Fibroblast of villous mesenchyme (primary cell): ENCODE measurements around the gene PSMD3. TPM values are rescaled to one million over a fixed set of nuclear protein-coding genes. Genes with fewer than 3 reads are reported as not detected.
"Not testable (repeated sequence)": the region's sequence is repeated elsewhere in the genome, so short reads cannot be mapped to it uniquely, and the experiment has no call there.

Experiments used
- DNase-seq: peaks from one replicate; pipeline ENCODE4 v3.0.0-alpha.2; 2010; ENCODE audit warnings: low read depth
- H3K4me3 ChIP-seq: 2 replicates; pipeline ENCODE4 v1.5.1; 2011; ENCODE audit warnings: low read depth, mild to moderate bottlenecking, low read length
- total RNA-seq: library from RNA; depleted of rRNA; stranded (reverse); fragments of >200 nt; gene quantifications from 2 replicates; pipeline ENCODE4 v1.2.3, GENCODE V29; 2012
- TF ChIP-seq, protein P1 (sequence below): IDR thresholded peaks from 2 replicates; pipeline ENCODE4 v1.5.1; 2012; ENCODE audit warnings: low read depth, mild to moderate bottlenecking, low read length; ENCODE audit not compliant: insufficient read depth

PSMD3 gene
- total RNA-seq, 1 donor: 120 TPM

DNA sequence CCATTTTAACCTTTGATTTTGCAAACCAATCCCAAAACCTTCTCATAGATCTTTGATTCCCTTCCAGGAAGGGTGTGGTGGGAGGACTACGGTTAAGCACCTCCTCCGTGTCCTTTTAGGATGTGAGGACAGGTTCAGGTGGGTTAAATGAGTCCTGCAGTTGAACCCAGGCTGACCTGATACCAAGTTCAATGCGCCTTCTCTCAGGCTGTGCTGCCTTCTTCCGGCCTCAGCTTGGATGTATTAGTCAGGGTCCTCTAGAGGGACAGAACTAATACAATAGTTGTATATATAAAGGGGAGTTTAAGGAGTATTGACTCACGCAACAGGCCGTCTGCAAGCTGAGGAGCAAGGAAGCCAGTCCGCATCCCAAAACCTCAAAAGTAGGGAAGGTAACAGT lies 24.1 kb downstream of the PSMD3 start:
- TF ChIP-seq, protein P1, sequence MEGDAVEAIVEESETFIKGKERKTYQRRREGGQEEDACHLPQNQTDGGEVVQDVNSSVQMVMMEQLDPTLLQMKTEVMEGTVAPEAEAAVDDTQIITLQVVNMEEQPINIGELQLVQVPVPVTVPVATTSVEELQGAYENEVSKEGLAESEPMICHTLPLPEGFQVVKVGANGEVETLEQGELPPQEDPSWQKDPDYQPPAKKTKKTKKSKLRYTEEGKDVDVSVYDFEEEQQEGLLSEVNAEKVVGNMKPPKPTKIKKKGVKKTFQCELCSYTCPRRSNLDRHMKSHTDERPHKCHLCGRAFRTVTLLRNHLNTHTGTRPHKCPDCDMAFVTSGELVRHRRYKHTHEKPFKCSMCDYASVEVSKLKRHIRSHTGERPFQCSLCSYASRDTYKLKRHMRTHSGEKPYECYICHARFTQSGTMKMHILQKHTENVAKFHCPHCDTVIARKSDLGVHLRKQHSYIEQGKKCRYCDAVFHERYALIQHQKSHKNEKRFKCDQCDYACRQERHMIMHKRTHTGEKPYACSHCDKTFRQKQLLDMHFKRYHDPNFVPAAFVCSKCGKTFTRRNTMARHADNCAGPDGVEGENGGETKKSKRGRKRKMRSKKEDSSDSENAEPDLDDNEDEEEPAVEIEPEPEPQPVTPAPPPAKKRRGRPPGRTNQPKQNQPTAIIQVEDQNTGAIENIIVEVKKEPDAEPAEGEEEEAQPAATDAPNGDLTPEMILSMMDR: no peak
- H3K4me3 ChIP-seq: no peak overlapping the region
- no peak for DNase-seq

DNA sequence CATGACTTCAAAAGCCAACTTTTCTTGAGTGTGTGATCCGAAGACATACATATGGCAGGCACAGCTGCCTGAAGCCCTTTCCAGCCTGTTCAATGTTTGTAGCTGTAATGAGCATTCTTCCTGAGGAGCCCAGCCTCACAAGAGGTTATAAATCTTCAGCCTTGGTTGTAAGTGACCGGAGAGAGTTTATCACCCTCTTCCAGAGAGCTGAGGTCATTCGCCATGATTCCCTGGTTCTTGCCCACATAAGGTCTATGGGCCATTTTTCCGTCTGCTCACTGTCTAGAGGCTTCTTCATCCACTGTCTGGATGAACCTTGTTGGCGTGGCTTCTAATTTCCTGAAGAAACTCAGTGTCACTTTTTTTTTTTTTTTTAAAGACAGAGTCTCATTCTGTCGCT lies 24.9 kb downstream of the PSMD3 start:
- H3K4me3 ChIP-seq: no peak overlapping the region
- no peak for DNase-seq

DNA sequence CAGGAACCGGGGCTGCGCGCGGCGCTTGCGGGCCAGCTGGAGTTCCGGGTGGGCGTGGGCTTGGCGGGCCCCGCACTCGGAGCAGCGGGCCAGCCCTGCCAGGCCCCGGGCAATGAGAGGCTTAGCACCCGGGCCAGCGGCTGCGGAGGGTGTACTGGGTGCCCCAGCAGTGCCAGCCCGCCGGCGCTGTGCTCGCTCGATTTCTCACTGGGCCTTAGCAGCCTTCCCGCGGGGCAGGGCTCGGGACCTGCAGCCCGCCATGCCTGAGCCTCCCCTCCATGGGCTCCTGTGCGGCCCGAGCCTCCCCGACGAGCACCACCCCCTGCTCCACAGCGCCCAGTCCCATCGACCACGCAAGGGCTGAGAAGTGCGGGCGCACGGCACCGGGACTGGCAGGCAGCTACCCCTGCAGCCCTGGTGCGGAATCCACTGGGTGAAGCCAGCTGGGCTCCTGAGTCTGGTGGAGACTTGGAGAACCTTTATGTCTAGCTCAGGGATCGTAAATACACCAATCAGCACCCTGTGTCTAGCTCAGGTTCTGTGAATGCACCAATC lies 30.4 kb downstream of the PSMD3 start:
- H3K4me3 ChIP-seq: not testable (repeated sequence)

More for the DNA sequence above, 24.9 kb downstream of the PSMD3 start:
- TF ChIP-seq, protein P1: no peak

DNA sequence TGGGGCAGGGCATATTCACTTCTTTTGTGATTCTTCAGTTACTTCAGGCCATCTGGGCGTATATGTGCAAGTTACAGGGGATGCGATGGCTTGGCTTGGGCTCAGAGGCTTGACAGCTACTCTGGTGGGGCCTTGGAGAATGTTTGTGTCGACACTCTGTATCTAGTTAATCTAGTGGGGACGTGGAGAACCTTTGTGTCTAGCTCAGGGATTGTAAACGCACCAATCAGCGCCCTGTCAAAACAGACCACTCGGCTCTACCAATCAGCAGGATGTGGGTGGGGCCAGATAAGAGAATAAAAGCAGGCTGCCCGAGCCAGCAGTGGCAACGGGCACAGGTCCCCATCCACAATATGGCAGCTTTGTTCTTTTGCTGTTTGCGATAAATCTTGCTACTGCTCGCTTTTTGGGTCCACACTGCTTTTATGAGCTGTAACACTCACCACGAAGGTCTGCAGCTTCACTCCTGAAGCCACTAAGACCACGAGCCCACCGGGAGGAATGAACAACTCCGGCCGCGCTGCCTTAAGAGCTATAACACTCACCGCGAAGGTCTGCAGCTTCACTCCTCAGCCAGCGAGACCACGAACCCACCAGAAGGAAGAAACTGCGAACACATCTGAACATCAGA lies 31.5 kb downstream of the PSMD3 start:
- H3K4me3 ChIP-seq, DNase-seq: not testable (repeated sequence)

More for the DNA sequence above, 30.4 kb downstream of the PSMD3 start:
- not testable (repeated sequence) for DNase-seq

DNA sequence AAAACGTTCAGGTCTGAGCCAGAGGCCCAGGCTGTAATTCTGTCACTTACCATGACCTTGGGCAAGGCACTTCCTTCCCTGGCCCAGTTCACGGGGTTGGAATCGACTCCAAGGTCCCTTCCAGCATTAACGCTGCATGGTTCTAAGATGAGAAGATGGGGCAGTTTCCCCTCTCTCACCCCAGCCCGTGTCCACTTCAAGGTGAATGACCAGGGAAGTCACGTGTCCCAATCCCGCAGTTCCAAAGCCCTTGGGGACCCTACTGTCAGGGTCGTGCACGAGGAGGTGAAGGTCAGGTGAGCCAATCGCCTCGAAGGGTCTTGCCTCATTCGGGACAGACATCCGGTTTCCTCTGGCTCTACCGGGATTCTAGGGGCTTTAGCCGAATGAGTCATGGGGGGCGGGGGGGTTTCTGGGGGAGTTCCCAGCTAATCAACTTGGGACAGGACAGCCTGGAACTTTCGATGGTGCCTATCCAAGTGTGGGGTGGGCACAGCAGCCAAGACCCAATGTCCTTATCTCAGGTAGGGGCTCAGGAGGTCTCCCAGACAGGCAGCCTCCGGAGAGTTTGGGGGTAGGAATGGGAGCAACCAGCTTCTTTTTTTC lies 33.9 kb downstream of the PSMD3 start:
- TF ChIP-seq, protein P1: no peak
- H3K4me3 ChIP-seq: no peak overlapping the region
- peak; percentile 70 for DNase-seq

DNA sequence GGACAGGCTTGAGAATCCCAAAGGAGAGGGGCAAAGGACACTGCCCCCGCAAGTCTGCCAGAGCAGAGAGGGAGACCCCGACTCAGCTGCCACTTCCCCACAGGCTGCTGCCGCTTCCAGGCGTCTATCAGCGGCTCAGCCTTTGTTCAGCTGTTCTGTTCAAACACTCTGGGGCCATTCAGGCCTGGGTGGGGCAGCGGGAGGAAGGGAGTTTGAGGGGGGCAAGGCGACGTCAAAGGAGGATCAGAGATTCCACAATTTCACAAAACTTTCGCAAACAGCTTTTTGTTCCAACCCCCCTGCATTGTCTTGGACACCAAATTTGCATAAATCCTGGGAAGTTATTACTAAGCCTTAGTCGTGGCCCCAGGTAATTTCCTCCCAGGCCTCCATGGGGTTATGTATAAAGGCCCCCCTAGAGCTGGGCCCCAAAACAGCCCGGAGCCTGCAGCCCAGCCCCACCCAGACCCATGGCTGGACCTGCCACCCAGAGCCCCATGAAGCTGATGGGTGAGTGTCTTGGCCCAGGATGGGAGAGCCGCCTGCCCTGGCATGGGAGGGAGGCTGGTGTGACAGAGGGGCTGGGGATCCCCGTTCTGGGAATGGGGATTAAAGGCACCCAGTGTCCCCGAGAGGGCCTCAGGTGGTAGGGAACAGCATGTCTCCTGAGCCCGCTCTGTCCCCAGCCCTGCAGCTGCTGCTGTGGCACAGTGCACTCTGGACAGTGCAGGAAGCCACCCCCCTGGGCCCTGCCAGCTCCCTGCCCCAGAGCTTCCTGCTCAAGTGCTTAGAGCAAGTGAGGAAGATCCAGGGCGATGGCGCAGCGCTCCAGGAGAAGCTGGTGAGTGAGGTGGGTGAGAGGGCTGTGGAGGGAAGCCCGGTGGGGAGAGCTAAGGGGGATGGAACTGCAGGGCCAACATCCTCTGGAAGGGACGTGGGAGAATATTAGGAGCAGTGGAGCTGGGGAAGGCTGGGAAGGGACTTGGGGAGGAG lies 34.7 kb downstream of the PSMD3 start, which contains the start of gene CSF3:
TSS of gene CSF3 (plus strand) at position 436 of the 993 bp plus-strand sequence. CDS start at position 471, 35 bp downstream.
- DNase-seq: peak; percentile 27
- H3K4me3 ChIP-seq: no peak within 1 kb of the TSS
- TF ChIP-seq, protein P1: no peak

DNA sequence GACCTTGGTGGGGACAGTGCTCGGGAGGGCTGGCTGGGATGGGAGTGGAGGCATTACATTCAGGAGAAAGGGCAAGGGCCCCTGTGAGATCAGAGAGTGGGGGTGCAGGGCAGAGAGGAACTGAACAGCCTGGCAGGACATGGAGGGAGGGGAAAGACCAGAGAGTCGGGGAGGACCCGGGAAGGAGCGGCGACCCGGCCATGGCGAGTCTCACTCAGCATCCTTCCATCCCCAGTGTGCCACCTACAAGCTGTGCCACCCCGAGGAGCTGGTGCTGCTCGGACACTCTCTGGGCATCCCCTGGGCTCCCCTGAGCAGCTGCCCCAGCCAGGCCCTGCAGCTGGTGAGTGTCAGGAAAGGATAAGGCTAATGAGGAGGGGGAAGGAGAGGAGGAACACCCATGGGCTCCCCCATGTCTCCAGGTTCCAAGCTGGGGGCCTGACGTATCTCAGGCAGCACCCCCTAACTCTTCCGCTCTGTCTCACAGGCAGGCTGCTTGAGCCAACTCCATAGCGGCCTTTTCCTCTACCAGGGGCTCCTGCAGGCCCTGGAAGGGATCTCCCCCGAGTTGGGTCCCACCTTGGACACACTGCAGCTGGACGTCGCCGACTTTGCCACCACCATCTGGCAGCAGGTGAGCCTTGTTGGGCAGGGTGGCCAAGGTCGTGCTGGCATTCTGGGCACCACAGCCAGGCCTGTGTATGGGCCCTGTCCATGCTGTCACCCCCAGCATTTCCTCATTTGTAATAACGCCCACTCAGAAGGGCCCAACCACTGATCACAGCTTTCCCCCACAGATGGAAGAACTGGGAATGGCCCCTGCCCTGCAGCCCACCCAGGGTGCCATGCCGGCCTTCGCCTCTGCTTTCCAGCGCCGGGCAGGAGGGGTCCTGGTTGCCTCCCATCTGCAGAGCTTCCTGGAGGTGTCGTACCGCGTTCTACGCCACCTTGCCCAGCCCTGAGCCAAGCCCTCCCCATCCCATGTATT lies 35.7 kb downstream of the PSMD3 start:
- no peak overlapping the region for H3K4me3 ChIP-seq
- TF ChIP-seq, protein P1: no peak
- no peak for DNase-seq
